ENCODE data around the gene FBXO27.

- TF ChIP-seq TAF1 (IDR thresholded peaks at IDR 0.05; ENCODE audit: low read depth) (no peak), EGR1 (IDR thresholded peaks at IDR 0.05) (no peak), YY1 (IDR thresholded peaks at IDR 0.05; ENCODE audit: low read depth) (no peak), EP300 (IDR thresholded peaks at IDR 0.05; ENCODE audit: borderline replicate concordance) (no peak), FOXM1 (IDR thresholded peaks at IDR 0.05; ENCODE audit: borderline replicate concordance, low read depth) (no peak)
Observed at GRCh38 chr19:39004403-39004802, 27.9 kb downstream of the FBXO27 start.

Measured in Ishikawa (cell line).